ENCODE measurements around the gene CCDC174.
"Not testable (repeated sequence)": the region's sequence is repeated elsewhere in the genome, so short reads cannot be mapped to it uniquely, and the experiment has no call there.

Gene CCDC174

DNA sequence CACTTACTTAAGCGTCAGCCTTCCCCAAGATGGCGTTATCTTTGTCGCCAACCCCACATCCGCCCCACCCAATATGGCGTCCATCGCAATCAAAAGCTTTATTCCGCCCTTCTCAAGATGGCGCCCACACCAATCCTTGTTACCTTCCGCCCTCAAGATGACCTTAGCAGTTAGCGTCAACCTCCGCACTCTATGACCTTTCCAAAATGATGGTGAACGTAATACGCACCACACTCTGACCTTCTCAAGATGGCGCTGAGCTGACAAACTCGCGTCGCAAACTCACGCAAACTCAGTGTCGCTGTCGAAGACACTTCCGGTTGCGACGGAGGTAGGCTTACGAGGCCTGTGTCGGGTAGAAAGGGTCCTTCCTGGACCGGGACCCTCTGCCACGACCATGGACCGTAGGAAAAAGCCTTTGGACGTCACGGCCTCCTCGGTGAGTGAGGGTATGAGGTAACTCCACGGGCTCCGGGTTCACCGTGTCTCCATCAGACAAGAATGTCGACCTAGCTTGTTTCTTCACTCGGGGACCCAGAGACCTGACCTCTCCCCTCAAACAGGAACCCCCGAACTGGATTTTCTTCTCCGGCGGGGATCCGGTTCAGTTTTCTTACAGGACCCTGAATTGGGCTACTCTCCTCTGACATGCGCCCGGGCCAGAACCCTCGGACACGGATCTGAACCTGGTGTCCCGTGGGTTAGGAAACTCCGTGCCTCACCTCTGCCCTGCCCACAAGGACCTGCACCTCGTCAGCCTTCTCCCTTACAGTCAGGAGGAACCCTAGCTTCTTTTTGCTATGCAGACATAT lies at the start of gene CCDC174:
TSS of gene CCDC174 (plus strand) at position 323 of the 812 bp plus-strand sequence. CDS start at position 398, 75 bp downstream.
- in situ Hi-C loops (cut with MboI; ENCODE audit: low sequenced_read_pairs) = no loop called here

DNA sequence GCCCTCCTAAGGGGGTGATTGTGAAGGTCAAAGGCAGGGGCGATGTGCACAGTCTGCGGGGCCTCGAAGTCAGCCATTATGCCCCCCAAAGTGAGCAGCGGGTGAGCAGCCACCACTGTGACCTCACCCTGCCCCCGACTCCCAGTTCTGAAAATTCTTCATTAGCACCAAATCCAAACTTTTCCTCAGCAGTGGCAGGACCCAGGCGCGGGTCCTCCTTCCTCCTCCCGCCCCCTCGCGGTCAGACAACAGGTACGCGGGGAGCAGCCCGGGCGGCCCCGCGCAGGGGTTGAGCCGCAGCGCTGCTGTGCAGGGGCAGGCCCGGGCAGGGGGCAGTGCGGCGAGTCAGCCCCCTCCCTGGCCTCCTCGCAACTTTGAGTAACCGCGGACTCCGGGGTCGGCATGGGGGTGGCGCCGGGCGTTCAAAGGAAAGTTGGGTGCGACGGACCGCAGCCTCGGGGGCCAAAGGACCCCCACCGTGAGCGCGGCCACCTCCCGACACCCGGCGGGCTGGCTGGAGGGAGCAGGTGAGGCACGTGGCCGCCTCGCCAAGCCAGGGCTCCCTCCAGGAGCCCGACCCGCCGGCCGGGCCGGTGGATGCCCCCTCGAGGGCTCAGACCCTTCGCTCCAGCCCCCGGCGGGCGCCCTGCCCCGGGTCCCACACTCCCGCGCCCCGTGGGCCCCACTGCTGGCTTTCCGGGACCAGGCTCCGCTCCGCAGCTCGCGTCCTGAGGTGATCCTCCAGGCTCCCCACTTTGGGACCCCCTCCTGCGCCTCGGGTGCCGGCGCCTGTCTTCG lies 49.4 kb upstream of the CCDC174 start:
- in situ Hi-C loops (cut with MboI; ENCODE audit: low sequenced_read_pairs) = no loop called here

DNA sequence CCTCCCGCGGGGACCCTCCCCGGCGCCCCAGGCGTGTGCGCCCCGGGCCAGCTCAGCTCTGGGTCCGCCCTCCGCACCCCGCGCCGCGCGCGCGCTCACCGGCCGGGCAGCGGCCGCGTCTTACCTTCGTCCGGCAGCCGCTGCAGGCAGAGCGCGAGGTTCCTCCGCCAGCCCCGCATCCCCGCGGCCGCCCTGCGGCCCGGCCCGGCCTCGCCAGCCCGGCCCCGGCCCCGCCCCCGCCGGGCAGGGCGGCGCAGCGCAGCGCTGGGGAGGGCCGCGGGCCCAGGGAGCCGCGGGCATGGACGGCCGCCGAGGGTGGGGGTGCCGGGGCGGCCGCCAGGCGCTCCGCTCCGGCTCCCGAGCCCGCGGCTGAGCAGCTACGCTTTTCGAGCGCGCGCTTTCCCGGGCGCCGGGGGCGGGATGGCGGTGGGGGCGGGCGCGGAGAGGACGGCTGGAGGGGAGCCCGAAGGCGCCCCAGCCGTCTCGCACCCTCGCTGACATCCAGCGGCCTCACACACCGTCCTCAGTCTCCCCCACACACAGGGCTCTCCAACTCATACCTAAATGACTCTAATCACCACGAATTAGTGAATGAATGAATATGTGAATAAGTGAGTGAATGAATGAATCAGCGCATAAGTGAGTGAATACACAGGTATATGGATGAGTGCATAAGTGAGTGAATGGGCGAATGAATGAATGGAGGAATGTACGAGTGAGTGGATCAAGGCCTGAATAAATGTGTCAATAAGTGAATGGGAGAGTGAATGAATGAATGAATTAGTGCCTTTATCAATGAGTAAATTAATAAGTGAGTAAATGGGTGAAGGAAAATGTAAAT lies 48.5 kb upstream of the CCDC174 start:
- in situ Hi-C loops (cut with MboI; ENCODE audit: low sequenced_read_pairs) = no loop called here

DNA sequence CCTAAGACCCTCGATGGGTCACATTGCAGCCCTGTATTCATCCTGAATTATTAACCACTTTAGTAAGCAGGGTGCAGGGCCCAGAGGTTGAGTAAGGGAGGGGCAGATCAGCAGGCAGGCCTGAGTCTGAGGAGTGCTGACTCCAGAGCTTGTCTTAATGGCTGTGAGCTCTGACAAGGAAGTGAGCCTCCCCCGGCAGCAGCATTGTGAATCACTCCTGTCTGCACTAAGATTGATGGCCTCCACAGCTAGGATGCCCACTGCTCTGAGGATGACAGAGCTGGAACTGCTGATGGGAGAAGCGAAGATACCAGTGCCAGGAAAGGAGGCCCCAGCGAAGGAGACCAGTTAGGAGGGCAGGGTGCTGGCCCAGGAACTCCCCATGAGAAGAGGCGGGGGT lies 46.5 kb upstream of the CCDC174 start:
- in situ Hi-C loops (cut with MboI; ENCODE audit: low sequenced_read_pairs) = no loop called here

DNA sequence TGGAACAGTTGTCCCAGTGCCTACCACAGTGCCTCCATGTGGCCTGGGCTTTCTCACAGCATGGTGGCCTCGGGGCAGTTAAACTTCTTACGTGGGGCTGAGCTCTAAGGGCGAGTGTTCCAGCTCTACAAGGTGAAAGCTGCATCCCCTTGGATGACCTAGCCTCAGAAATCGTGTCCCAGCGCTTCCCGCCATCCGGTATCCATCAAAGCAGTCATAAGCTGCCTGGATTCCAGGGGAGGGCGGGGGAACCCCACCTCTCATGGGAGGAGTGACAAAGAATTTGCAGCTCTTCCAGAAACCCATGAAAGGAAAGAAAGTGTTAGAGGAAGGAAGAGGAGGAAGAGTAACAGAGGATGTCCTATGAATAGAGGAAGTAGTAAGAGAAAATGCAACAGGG lies 45.8 kb upstream of the CCDC174 start:
- in situ Hi-C loops (cut with MboI; ENCODE audit: low sequenced_read_pairs) = no loop called here

DNA sequence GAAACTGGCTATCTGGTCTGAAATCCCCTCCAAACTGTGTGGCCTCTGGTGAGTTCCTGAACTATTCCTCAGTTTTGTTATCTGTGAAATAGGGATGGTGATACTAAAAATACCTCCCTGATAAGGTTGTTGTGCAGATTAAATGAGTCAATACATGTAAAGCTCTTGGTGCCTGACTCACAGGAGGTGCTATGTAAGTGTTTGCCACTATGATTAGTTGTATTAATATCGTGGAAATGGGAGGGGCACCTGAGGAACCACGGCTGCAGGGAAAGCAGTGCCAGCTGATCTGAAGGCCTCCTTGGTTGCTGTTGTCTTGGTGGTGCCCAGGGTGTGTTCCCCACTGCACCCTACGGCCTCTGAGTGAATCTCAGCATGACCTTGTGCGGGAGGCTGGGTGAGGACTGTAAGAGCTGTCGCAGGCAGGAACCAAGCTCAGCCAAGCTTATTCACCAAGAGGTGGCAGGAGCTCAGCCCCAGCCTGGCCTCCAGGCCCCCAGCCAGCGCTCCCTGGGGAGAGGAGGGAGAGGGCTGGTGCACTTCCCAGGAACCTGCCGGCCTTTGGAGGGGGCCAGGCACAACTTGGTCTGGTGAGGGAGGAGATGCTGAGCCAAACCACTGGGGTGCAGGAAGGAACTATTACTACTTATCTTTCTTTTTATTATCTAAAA lies 44.8 kb upstream of the CCDC174 start:
- in situ Hi-C loops (cut with MboI; ENCODE audit: low sequenced_read_pairs) = no loop called here

DNA sequence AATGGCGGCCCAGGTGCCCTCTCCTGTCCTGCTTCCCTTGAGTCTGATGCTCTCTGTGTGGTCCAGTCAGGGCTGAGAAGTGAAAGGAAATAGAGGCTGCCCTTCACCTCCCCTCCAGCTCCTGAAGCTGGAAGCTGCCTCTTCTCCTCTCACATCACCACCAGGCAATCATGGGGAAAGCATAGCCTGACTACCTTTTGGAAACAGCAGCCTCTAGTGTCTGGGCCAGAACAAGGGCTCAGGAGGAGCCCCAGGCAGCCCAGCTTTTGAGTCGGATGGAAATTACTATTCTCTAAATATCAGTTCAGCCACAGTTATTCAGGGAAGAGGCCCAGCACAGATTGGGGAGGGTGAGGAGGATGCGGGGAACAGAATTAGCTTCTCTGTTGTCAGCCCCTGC lies 43.3 kb upstream of the CCDC174 start:
- in situ Hi-C loops (cut with MboI; ENCODE audit: low sequenced_read_pairs) = no loop called here

DNA sequence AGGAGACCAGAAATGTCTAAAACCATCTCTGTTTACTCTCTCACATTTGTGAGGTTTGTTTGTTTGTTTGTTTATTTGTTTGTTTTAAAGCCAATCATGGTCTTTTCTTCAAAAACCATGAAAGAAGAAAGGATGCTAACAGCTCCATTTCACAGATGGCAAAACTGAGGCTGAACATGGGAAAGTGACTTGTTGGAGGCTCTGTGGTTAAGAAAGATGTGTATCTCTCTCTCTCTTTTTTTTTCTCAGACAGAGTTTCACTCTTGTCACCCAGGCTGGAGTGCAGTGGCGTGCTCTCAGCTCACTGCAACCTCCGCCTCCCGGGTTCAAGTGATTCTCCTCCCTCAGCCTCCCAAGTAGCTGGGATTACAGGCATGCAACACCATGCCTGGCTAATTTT lies 42.5 kb upstream of the CCDC174 start:
- in situ Hi-C loops (cut with MboI; ENCODE audit: low sequenced_read_pairs) = not testable (repeated sequence)

DNA sequence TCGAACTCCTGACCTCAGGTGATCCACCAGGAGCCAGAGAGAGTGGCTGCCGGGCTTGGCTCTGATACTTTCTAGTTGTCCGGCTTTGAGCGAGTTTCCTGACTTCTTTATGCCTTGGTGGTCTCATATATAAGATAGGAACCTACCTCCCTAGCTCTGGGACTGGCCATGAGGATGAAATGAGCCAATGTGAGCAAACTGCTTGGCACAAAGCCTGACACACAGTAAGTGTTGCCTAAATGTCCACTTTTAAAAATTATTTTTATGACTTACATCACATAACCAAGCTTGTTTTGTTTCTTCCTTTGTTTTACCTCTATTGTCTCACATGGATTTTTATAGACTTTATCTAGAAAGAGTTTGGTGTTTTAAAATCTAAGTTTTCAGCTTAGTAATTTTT lies 42.1 kb upstream of the CCDC174 start:
- in situ Hi-C loops (cut with MboI; ENCODE audit: low sequenced_read_pairs) = no loop called here

DNA sequence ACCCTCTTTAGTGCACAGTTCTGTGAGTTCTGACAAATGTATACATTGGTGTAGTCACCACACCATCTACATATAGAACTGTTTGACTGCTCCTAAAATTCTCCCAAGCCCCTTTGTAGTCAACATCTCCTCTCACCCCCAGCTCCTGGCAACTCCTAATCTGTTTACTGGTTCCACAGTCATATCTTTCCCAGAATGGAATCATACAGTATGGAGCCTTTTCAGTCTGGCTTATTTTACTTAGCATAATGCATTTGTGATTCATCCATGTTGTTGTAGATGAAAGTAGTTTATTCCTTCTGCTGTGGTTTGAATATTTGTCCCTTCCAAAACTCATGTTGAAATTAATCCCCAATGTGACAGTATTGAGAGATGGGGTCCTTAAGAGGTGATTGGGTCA lies 41.6 kb upstream of the CCDC174 start:
- in situ Hi-C loops (cut with MboI; ENCODE audit: low sequenced_read_pairs) = no loop called here

DNA sequence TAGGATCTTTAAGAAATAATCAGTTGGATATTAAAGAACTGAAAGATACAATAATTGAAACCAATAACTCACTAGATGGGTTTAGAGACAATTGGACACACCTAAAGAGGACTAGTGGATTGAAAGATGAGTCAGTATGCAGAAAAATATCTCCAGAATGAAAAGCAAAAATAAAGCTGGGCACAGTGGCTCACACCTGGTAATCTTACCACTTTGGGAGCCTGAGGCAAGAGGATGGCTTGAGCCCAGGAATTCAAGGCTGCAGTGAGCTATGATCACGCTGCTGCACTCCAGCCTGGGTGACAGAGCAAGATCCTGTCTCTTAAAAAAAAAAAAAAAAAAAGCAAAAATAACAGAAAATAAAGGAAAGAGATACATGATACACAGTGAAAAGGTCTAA lies 37.4 kb upstream of the CCDC174 start:
- in situ Hi-C loops (cut with MboI; ENCODE audit: low sequenced_read_pairs) = no loop called here

DNA sequence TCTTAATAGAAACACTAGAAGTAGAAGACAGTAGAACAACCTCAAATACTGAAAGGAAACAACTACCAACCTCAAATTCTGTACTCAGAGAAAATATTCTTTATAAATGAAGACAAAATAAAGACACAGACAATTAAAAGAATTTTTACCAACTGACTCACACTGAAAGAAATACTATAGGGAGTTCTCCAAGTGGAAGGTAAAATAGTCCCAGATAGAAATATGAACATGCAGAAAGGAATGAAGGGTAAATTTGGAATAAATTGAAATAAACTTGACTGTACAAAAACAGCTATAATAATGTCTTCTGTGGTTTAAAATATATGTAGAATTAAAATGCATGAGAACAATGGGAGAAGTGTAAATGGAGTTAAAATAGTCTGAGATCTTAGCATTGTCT lies 36.7 kb upstream of the CCDC174 start:
- in situ Hi-C loops (cut with MboI; ENCODE audit: low sequenced_read_pairs) = no loop called here

DNA sequence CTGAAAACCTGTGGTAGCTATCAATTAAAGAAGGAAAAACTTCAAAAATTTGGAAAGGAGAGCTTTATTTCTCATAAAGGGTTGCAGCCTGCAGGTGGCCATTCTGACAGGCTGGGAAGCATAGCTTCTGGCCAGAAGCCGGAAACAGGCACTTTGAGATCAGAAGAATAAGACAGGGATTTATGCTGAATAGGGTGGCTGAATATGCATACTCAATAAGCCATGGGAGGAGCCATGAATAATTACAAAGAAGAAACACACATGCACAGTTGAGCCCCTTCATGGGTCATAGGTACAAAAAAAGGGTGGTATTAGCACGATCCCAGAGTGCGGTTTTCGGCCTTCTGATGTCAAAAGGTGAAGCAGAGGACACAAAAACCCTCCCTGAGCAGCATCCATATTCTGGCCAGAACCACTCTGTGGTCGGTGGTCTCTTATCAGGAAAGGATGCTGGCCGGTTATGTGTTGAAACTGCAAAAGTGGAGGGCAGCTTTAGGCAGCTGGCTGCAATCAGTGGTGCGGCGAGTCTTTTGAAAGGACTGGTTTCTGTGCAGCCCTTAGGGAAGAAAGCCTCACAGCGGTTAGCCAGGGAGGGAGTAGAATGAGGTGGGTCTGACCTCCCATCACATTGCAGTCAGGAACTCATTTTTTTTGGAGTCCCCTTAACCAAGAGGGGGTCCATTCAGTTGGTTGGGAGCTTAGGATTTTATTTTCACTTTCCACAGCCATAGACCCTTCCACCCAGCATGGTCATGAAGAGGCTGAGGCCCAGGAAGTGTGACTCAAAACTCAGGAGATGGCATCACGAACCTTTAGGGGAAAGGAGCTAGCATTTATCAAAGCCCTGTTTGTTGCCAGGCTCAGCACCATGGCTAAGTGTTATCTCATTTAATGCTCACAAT lies 34.7 kb upstream of the CCDC174 start:
- in situ Hi-C loops (cut with MboI; ENCODE audit: low sequenced_read_pairs) = no loop called here

DNA sequence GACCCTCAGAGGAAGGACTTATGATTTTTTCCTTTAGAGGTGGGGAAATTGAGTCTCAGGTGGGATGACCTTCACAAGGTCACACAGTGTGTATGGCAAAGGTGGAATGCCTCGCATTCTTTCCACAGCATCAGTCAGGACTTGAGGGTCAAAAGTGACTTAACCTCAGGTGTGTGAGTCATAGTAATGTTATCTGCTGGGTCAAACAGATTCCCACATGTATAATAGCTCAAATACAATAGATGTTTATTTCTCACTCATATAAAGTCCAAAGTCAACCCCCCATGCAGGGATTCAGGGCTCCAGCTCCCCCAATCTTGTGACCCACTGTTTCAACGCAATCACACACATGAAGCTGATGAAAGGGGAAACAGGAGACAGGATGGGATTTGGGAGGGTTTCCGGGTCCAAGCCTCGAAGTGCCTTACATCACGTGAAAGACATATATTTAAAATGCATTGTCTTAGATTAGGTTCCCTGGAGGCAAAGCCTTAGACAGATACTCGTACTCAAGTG lies 34.0 kb upstream of the CCDC174 start:
- in situ Hi-C loops (cut with MboI; ENCODE audit: low sequenced_read_pairs) = no loop called here

DNA sequence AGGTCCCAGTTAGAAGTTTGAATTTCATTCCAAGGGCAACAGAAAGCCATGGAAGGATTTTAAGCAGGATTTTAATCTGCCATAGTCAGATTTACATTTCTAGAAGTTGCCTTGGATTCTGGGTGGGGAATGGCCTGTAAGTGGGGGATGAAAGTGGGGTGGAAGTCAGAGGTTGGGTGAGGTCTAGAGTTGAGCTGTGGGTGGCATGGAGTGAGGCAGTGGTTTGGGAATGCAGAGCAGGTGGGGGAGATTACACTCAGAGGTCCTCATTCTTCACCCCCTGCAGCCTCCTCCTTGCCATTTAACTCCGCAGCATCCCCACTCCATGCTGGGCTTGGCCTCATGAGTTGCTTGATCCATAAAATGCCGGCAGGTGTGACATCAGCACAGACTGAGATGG lies 32.0 kb upstream of the CCDC174 start:
- in situ Hi-C loops (cut with MboI; ENCODE audit: low sequenced_read_pairs) = no loop called here

DNA sequence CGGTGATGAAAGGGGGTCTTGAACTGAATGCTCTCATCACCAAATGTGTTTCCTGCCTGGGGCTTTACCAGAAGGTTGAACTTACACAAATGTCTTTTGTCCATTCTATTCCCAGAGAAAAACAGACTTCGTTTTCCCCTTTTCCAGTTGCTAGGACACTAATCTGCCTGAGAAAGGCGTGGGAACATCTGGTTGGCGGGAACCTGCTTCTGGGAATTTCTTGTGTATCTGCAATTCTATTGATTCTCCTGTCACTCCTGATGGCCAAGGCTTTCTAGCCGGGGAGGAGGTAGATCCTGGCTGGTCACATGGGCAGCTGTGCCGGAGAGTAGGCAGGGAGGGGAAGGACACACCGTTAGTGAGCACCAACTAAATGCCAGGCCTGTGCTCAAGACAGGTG lies 31.1 kb upstream of the CCDC174 start:
- in situ Hi-C loops (cut with MboI; ENCODE audit: low sequenced_read_pairs) = no loop called here

DNA sequence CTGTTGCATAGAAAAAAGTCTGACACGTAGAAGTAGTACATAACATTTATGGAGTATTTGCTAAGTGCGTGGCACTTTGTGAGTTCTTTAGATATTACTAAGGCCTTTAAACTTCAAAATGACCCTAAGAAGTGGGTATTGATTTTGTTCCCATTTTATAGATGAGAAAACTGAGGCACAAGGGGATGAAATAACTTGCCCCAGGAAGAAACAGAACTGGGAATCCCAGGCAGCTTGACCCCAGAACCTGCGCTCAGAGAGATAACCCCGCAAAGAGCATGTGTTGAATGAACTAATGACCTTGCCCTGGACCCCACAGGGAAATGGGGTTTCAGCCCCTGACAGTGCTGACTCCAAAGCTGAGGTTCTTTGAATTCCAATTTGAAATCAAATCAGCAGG lies 30.5 kb upstream of the CCDC174 start:
- in situ Hi-C loops (cut with MboI; ENCODE audit: low sequenced_read_pairs) = no loop called here

DNA sequence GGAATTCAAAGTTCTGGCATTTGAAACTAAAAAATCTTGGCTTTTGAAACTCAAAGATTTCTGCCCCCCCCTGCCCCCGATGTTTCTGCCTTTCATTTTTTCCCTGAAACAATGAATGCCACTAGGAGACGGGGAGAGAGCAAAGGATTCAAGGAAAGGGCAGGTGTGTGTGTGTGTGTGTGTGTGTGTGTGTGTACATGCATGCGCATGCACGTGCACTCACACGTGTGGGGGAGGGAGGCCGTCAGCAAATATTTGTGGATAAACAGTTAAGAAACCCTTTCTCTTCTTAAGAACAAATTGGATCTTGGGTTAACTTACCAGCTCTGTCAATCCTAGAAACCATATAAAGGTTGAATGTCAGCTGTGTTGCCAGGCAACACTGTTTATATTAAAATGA lies 29.2 kb upstream of the CCDC174 start:
- in situ Hi-C loops (cut with MboI; ENCODE audit: low sequenced_read_pairs) = no loop called here

DNA sequence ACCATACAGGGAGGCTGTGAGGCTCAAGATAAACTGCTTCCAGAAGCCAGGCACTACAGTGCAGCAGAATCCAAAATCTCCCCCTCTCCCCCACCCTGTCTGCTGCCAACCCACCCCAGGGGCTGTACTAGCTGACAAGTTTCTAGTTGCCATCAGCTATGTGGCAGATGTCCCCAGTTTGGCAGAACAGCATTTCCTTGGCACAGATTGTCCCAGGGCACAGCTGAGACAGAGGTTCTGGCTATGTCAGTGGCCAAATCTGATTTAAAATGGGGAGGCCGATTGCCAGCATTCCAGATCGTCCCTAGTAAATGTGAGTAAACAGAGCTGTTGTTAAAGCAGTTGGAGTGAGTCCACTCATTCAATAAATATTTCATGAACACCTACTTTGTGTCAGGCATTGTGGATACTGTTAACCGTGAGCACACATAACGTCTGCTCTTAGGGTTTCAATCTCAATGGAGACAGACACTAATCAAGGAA lies 28.0 kb upstream of the CCDC174 start:
- in situ Hi-C loops (cut with MboI; ENCODE audit: low sequenced_read_pairs) = no loop called here

All from HL-60/S4 treated with phorbol 12-myristate 13-acetate at 8.2 ng/mL for 4 days and 3 days (cell line).